ENCODE results near the gene DHRSX. TPM values are rescaled to one million over a fixed set of nuclear protein-coding genes. Genes with fewer than 3 reads are reported as not detected.

Gene DHRSX
- total and polyA plus RNA-seq, 2 of the 13 experiments (the other 11 are each of a cell fraction or from before 2014, with no cell fraction given), result 15.5 to 24.3 TPM

DNA sequence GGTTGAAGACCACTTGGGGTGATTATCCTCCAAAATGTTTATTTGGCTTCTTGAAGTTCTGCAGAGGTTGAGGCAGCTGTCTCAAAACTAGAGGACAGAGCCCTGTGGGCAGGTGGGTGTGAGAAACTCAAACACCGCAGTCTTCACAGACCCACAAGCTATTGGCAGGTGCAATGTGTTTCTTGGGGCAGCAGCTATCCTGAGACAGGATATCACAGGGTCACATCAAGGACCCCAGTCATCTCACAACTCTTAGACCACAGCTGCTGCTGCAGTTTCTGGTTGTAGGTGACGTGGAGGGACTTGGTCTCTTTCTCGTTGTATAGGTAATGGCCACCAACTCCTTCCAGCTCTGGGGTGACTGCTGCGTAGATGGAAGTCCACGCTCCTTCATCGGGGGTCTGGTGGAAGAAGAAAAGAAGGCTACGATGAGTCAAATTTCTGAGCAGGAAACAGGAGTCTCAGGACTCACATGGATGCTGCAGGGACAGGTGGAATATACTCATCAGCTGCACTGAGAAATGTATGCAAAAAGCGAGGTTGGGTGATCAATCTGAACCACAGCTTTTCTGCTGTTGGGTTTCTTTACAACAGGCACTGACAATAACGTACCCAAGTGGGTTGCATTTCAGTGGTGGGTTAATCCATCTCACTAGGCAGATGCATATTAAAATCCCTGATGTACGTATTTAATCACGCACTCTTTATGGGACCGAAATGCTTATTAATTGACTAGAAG lies 279.8 kb downstream of the DHRSX start:
- no TSS peak for BruUV-seq (replicated peaks)
- no peaks in the 10 kb centered on the region for H3K79me2 ChIP-seq (ENCODE audit: insufficient read depth, low read length)
- H3K4me3 ChIP-seq (replicated peaks in 1 of 3; ENCODE audit: insufficient read depth in 1 of 3, low read depth in 2 of 3, low read length in 3 of 3), result no peak overlapping the region
- DNase-seq (ENCODE audit: low spot score), result no peak
- POLR2A ChIA-PET, result no interaction called here
- H3K27ac ChIP-seq (ENCODE audit: extremely low read length, insufficient read depth, low read length), result no peak overlapping the region
- H3K27me3 ChIP-seq (ENCODE audit: control insufficient read depth in 1 of 2, insufficient read depth in 2 of 2, low read length in 2 of 2), result no peaks in the 10 kb centered on the region
- no peak for TF ChIP-seq SP4 (CRISPR knock-in tag; IDR thresholded peaks at IDR 0.05)
- no peak for TF ChIP-seq ZXDC (CRISPR knock-in tag; IDR thresholded peaks at IDR 0.05)
- no peak for TF ChIP-seq ZC3H4 (CRISPR knock-in tag; IDR thresholded peaks at IDR 0.05; ENCODE audit: borderline replicate concordance)
- no peak for TF ChIP-seq TRIM22 (IDR thresholded peaks at IDR 0.05)
- TF ChIP-seq MXD3 (CRISPR knock-in tag; IDR thresholded peaks at IDR 0.05), result no peak
- TF ChIP-seq SOX5 (CRISPR knock-in tag; IDR thresholded peaks at IDR 0.05; ENCODE audit: borderline replicate concordance), result no peak
- TF ChIP-seq, protein P1, sequence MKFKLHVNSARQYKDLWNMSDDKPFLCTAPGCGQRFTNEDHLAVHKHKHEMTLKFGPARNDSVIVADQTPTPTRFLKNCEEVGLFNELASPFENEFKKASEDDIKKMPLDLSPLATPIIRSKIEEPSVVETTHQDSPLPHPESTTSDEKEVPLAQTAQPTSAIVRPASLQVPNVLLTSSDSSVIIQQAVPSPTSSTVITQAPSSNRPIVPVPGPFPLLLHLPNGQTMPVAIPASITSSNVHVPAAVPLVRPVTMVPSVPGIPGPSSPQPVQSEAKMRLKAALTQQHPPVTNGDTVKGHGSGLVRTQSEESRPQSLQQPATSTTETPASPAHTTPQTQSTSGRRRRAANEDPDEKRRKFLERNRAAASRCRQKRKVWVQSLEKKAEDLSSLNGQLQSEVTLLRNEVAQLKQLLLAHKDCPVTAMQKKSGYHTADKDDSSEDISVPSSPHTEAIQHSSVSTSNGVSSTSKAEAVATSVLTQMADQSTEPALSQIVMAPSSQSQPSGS (CRISPR knock-in tag; IDR thresholded peaks at IDR 0.05), result no peak
- no peak for TF ChIP-seq SALL2 (CRISPR knock-in tag; IDR thresholded peaks at IDR 0.05)
- TF ChIP-seq CEBPB (IDR thresholded peaks at IDR 0.05; ENCODE audit: borderline replicate concordance, low read depth, low read length), result no peak
- CTCF ChIA-PET (ENCODE audit: low intra/inter-chr PET ratio, low total read pairs), result no interaction called here
- H3K9me3 ChIP-seq (ENCODE audit: low read length), result peaks cover 26% of the 10 kb centered on the region
- peaks cover 1% of the 10 kb centered on the region; the same call in 1 of the 2 replicates for H3K4me1 ChIP-seq (ENCODE audit: insufficient read depth, low read length)
- no peak overlapping the region for H2AFZ ChIP-seq (ENCODE audit: low read length)
- intact Hi-C loops (cut with micrococcal nuclease; ENCODE audit: unreplicated experiment) (no loop called here), in situ Hi-C loops (cut with HindIII; ENCODE audit: extremely low pct_ligation_motif_present, low pct_unique_long_range_greater_than_20kb) (no loop called here)
- no peak for ATAC-seq
- FAIRE-seq, result no peak
- H3K36me3 ChIP-seq (replicated peaks in 1 of 2; ENCODE audit: control insufficient read depth in 1 of 2, insufficient read depth in 2 of 2, low read length in 2 of 2), result peaks cover 0 to 8% of the 10 kb centered on the region in 2 experiments; a peak in 2 of 5 replicates
- WGBS (ENCODE audit: low lambda C conversion rate), result 97% methylated on average over 12 of the region's 12 CpGs
- H3K9ac ChIP-seq (ENCODE audit: insufficient read depth, low read depth, low read length), result no peak overlapping the region
- H4K20me1 ChIP-seq (ENCODE audit: insufficient read depth, low read length), result no peaks in the 10 kb centered on the region
- H3K4me2 ChIP-seq (ENCODE audit: low read depth, low read length), result no peak overlapping the region

Data from HepG2 (cell line).